Heart right ventricle (tissue), 16 donors: Measurements from ENCODE around the gene ATG9B. TPM values are rescaled to one million over a fixed set of nuclear protein-coding genes. Genes with fewer than 3 reads are reported as not detected.

Experiments
- ATAC-seq, 8 donors: fragments of 200-7000 bp; cut with Tn5 transposase; one replicate each; pipeline ENCODE4 v1.9.1; 2020; ENCODE audit warnings: mild to moderate bottlenecking in 8 of 8, moderate library complexity in 8 of 8, moderate number of reproducible peaks in 1 of 8
- DNase-seq, 2 donors: peaks; one replicate each; pipeline ENCODE4 v3.0.0-alpha.2; 2020
- H3K27ac ChIP-seq, 10 donors: fragments of 200-600 bp; sonication (generic) in 2 of 10; one replicate each; pipeline versions ENCODE4 v1.5.0 to v1.8.0; 2020 to 2022; ENCODE audit warnings: mild to moderate bottlenecking in 3 of 10
- H3K27me3 ChIP-seq, 7 donors: fragments of 200-600 bp; one replicate each; pipeline ENCODE4 v1.8.0; 2021 to 2022; ENCODE audit warnings: mild to moderate bottlenecking in 2 of 7
- H3K36me3 ChIP-seq, 9 donors: fragments of 200-600 bp; sonication (generic) in 1 of 9; one replicate each; pipeline versions ENCODE4 v1.5.0 to v1.8.0; 2020 to 2022; ENCODE audit warnings: mild to moderate bottlenecking in 2 of 9
- H3K4me1 ChIP-seq, 9 donors: fragments of 200-600 bp; sonication (generic) in 1 of 9; one replicate each; pipeline versions ENCODE4 v1.5.0 to v1.8.0; 2020 to 2022; ENCODE audit warnings: mild to moderate bottlenecking in 4 of 9
- H3K4me3 ChIP-seq, 10 donors: fragments of 200-600 bp; sonication (generic) in 2 of 10; one replicate each; pipeline versions ENCODE4 v1.5.0 to v1.8.0; 2020 to 2022; ENCODE audit warnings: mild to moderate bottlenecking in 7 of 10, moderate library complexity in 2 of 10
- H3K9me3 ChIP-seq, 11 donors: fragments of 200-600 bp in 10 of 11; sonication (generic) in 2 of 11; one replicate each; pipeline versions ENCODE4 v1.5.0 to v1.8.0; 2013 to 2022; ENCODE audit warnings: mild to moderate bottlenecking in 2 of 11, control low read depth in 1 of 11, moderate library complexity in 1 of 11
- WGBS, 2 donors: extraction: QIAGEN DNeasy Blood & Tissue Kit; methylation state at CpG; one replicate each; pipeline ENCODE4 v1.1.7; 2013; ENCODE audit warnings: inconsistent platforms in 1 of 2; 5-methylcytosine and 5-hydroxymethylcytosine counted together
- intact Hi-C, 10 donors: fragments of 100-400 bp; cut with DNase I; formaldehyde crosslinking; loops; one replicate each; pipeline versions ENCODE4 v1.11.1 to v1.14.2; 2022
- polyA plus RNA-seq, 2 donors: library from polyadenylated mRNA; stranded (reverse); fragments of 200-250 nt; gene quantifications; one replicate each; pipeline ENCODE4 v1.2.3, GENCODE V29; 2013
- total RNA-seq, 10 donors: library from RNA; stranded (reverse); fragmentation: NEBNext Ultra II Directional in 3 of 10; extraction: Animal tissue kit (Norgen Biotek cat#: 25700) in 3 of 10; gene quantifications; one replicate each; pipeline versions ENCODE4 v1.2.1 to v1.2.4, GENCODE V29; 2021 to 2023
- TF ChIP-seq, protein P1 (sequence below), 9 donors: fragments of 200-600 bp; sonication (generic) in 2 of 9; IDR thresholded peaks; one replicate each; pipeline versions ENCODE4 v1.5.0 to v1.8.0; 2021 to 2022; ENCODE audit warnings: antibody characterized with exemption in 9 of 9, mild to moderate bottlenecking in 5 of 9, moderate library complexity in 1 of 9
- donor health status: Arrhythmogenic right ventricular cardiomyopathy.
- donor health status: ischemic (EF 13 %, LVEDD 7.1; RV severe dilation, severe dysfunction).
- donor health status: healthy with polysubstance abuse.
- donor health status: DM: no; HTN: yes; CAD: no.
- donor health status: DM: no; HTN: no; CAD: no.
- donor health status: ischemic (EF 25% LVEDD 6.9; RV normal size, moderate dysfunction).
- donor health status: ischemic (EF 25% LVEDD 5.7; RV mildly dilated, moderate dysfunction).
- donor health status: healthy.
- donor health status: DM: yes; HTN: yes; CAD: no.
- donor health status: Ischemic cardiomyopathy.
- donor health status: ischemic (EF 35%, LVEDD 5.7; RV mildly dilated, moderate dysfunction).
- donor health status: nonischemic (EF 11% LVEDD 7.7; RV severe dilation, severe dysfunction).
- donor health status: DM: yes; HTN: yes; CAD: no.
- donor health status: PGD.
- donor health status: ischemic (EF 29% LVEDD 5.4; RV normal size, mild dysfunction).
- donor health status: nonischemic (EF 23%, LVEDD 6.1; RV moderate dilation, normal function).

Gene ATG9B
- total and polyA plus RNA-seq, 12 donors: 0.09 to 0.59 (median 0.39) TPM; not detected in 7

DNA sequence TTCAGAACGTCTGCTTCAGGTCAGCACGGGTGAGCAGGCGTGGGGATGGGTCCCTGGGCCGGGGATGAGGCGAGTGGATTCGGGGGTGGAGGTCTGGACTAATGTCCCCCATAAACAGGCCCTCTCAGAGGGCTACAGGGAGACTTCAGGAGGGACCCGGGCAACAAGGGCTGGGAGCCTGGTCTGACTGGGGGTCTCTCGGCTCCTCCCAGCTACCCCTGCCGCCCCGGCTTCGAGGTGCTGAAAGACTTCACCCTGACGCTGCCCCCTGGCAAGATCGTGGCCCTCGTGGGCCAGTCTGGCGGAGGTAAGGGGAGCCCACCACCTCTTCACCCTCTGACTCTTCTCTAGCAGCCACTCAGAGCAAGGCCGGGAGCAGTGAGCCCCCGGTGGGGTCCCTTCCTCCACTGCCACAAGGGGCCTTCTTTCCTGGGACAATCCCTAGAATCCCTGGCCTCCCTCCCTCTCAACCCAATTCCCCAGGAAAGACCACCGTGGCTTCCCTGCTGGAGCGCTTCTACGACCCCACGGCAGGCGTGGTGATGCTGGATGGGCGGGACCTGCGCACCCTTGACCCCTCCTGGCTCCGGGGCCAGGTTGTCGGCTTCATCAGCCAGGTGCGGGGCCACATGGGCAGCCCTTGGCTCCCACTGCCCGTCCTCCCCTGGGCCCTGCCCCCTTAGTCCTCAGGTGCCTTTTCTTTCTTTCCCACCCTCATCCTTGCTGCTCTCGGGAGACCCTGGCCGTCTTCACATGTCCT is 16.5 kb upstream of the ATG9B start:
- TF ChIP-seq, protein P1, sequence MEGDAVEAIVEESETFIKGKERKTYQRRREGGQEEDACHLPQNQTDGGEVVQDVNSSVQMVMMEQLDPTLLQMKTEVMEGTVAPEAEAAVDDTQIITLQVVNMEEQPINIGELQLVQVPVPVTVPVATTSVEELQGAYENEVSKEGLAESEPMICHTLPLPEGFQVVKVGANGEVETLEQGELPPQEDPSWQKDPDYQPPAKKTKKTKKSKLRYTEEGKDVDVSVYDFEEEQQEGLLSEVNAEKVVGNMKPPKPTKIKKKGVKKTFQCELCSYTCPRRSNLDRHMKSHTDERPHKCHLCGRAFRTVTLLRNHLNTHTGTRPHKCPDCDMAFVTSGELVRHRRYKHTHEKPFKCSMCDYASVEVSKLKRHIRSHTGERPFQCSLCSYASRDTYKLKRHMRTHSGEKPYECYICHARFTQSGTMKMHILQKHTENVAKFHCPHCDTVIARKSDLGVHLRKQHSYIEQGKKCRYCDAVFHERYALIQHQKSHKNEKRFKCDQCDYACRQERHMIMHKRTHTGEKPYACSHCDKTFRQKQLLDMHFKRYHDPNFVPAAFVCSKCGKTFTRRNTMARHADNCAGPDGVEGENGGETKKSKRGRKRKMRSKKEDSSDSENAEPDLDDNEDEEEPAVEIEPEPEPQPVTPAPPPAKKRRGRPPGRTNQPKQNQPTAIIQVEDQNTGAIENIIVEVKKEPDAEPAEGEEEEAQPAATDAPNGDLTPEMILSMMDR (IDR thresholded peaks at IDR 0.05): no peak
- no peak for DNase-seq
- no peaks in the 10 kb centered on the region for H3K27me3 ChIP-seq
- WGBS, 2 donors: 93 to 94% methylated on average over 28 to 30 of the region's 30 CpGs
- H3K9me3 ChIP-seq: no peaks in the 10 kb centered on the region
- no peak overlapping the region for H3K4me3 ChIP-seq
- intact Hi-C loops: loop anchor here in 1 of 10 donors (10.0 kb wide), 1 partner anchor 64 kb away; no protein-coding TSS in a partner anchor
- no peak overlapping the region for H3K27ac ChIP-seq
- H3K36me3 ChIP-seq: peaks cover 0 to 63% (median 9%) of the 10 kb centered on the region in 9 donors
- no peak for ATAC-seq
- peaks cover 10 to 22% (median 16%) of the 10 kb centered on the region in 9 donors for H3K4me1 ChIP-seq

DNA sequence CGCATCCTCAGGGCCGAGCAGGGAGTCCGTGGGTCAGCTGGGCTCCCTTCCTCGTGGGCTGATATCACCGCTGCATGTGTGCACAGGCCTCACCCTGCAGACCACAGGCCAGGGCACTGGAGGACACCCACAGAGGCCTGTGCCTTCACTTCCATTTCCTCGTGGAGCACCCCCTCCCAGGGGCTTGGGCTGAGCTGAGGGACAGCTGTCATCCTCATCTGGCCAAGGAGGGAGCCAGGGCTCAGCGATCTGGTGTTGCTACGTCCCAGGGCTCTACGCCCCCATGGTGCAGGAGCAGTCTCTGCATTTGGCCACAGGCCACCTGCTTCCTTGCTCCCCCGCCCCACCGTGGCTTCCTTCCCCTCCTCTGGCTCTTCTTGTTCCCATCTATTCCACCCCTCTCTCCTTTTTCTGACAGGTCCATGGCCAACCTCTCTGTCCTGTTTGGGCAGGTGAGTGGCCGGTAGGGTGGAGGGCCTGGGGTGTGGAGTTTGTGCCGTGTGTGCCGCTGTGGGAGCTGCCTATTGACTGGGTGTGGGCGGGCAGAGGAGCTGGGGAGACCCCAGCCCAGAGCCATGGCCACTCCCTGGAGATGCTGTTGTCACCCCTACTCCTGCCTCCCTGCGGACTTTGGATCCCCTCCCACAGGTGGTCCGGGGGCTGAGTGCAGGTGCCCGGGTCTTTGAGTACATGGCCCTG is 15.7 kb upstream of the ATG9B start:
- DNase-seq (no peak), ATAC-seq (peak in 3 of 8 donors; percentile 11 to 20 (median 18))
- Histone ChIP-seq H3K27ac (peak overlapping the region in 4 of 10 donors; percentile 2 to 61 (median 45)), H3K27me3 (no peaks in the 10 kb centered on the region), H3K4me1 (peaks cover 10 to 27% (median 19%) of the 10 kb centered on the region in 9 donors), H3K36me3 (peaks cover 0 to 63% (median 12%) of the 10 kb centered on the region in 9 donors), H3K9me3 (no peaks in the 10 kb centered on the region), H3K4me3 (no peak overlapping the region)
- intact Hi-C loops: loop anchor here in 3 of 10 donors (10.0 kb wide), 1 partner anchor 65 kb away; no protein-coding TSS in a partner anchor
- TF ChIP-seq, protein P1 (IDR thresholded peaks at IDR 0.05): no peak
- 66 to 72% methylated on average over 18 of the region's 18 CpGs for WGBS, 2 donors

DNA sequence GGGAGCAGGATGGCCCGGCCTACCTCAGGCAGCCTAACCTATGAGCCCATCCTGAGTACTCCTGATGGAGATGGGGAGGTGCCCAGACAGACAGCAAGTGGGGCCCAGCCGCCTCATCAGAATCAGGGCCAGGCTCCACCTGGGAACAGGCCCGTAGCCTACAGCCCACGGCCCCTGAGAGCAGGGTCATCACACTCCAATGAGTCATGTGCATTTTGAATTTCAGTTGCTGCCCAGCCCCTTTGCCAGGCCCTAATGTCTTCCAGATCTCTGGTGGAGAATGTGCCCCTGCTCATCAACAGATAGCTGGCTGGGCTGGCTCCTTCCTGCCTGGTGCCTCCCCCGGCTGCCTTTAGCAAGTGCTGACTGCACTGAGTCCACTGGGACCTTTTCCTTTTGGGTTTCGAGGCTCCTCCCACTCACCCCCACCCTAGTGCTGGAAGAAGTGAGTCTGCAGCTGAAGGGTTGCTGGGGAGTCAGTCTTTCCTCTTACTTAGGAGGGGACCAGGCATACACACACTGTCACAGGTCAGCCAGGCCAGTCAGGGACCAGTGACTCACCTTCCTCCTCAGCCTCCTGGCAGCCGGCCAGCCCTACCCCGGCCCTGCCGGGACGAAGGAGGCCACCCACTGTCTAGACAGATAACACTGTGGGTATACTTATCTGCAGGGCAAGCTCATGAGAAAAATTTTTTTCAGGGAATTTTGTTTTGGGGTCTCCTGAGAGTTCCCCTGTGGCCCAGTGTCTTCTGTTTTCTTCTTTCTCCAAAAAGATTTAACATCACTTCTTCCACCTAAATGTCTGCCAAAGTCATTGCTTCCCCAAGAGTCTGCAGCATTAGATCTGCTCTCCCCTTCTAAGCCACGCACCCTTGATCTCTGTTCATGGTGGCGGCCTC is 14.9 kb upstream of the ATG9B start:
- ATAC-seq (peak in 7 of 8 donors; percentile 41 to 88 (median 68)), DNase-seq (peak; percentile 65 to 70)
- Histone ChIP-seq H3K4me1 (peaks cover 10 to 33% (median 22%) of the 10 kb centered on the region in 9 donors), H3K9me3 (no peaks in the 10 kb centered on the region), H3K27ac (peak overlapping the region in 6 of 10 donors; percentile 30 to 61 (median 36)), H3K4me3 (no peak overlapping the region), H3K27me3 (no peaks in the 10 kb centered on the region), H3K36me3 (peaks cover 0 to 63% (median 12%) of the 10 kb centered on the region in 9 donors)
- WGBS, 2 donors: 43 to 49% methylated on average over 12 of the region's 12 CpGs
- TF ChIP-seq, protein P1 (IDR thresholded peaks at IDR 0.05): no peak
- intact Hi-C loops: loop anchor here in 2 of 10 donors (10.0 kb wide), 1 partner anchor 66 kb away; no protein-coding TSS in a partner anchor
